Body of pancreas (tissue), 4 donors: ENCODE data around the gene CPD.

Source experiments
- POLR2A ChIP-seq, 3 donors: fragments of 450-650 bp; IDR thresholded peaks; one replicate each; pipeline ENCODE4 v1.6.1; 2016; ENCODE audit warnings: antibody characterized with exemption in 3 of 3, mild to moderate bottlenecking in 2 of 3
- TF ChIP-seq, protein P1 (sequence below), 7 experiments: fragments of 450-650 bp in 4 of 7; fragments of 200-600 bp in 3 of 7; sonication (generic) in 3 of 7; IDR thresholded peaks; one replicate each; pipeline ENCODE4 v1.5.1; 2016 to 2019; ENCODE audit warnings: antibody characterized with exemption in 7 of 7

DNA sequence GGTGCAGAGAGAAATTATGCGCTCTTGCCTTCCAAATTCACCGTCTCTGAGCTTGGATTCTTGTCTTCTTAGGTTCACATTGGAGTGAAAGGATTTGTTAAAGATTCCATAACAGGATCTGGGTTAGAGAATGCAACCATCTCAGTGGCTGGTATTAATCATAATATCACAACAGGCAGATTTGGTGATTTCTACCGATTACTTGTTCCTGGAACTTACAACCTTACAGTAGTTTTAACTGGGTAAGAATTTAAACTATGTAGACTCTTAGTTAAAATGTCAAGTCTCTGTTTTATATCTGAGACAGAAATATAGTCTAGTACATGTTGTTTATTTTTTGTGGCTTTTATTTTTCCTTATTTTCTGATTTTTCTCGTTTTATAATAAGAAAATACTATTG, 42.9 kb downstream of the CPD start:
- TF ChIP-seq, protein P1, sequence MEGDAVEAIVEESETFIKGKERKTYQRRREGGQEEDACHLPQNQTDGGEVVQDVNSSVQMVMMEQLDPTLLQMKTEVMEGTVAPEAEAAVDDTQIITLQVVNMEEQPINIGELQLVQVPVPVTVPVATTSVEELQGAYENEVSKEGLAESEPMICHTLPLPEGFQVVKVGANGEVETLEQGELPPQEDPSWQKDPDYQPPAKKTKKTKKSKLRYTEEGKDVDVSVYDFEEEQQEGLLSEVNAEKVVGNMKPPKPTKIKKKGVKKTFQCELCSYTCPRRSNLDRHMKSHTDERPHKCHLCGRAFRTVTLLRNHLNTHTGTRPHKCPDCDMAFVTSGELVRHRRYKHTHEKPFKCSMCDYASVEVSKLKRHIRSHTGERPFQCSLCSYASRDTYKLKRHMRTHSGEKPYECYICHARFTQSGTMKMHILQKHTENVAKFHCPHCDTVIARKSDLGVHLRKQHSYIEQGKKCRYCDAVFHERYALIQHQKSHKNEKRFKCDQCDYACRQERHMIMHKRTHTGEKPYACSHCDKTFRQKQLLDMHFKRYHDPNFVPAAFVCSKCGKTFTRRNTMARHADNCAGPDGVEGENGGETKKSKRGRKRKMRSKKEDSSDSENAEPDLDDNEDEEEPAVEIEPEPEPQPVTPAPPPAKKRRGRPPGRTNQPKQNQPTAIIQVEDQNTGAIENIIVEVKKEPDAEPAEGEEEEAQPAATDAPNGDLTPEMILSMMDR (IDR thresholded peaks at IDR 0.05) = no peak
- no peak for TF ChIP-seq POLR2A (IDR thresholded peaks at IDR 0.05)
